Keratinocyte (primary cell): ENCODE measurements around the gene ZNF888. TPM values are rescaled to one million over a fixed set of nuclear protein-coding genes. Genes with fewer than 3 reads are reported as not detected.

Experiments
- DNase-seq: peaks from one replicate; pipeline ENCODE4 v3.0.0-alpha.2; 2011; ENCODE audit warnings: low read depth, missing footprints, low spot score
- FAIRE-seq: peaks from 2 replicates; lab custom pipeline; 2011; peaks lifted over from hg19 to GRCh38; lab: Jason Lieb, UNC
- H2AFZ ChIP-seq: 2 replicates; pipeline ENCODE4 v1.6.0; 2012; ENCODE audit warnings: low read length, control low read depth, inconsistent platforms; ENCODE audit not compliant: control insufficient read depth
- H3K27ac ChIP-seq: 2 replicates; pipeline ENCODE4 v1.5.1; 2011; ENCODE audit warnings: low read length; ENCODE audit not compliant: control insufficient read depth, insufficient read depth
- H3K27me3 ChIP-seq: 3 replicates; pipeline ENCODE4 v1.6.0; 2011; ENCODE audit warnings: low read length; ENCODE audit not compliant: control insufficient read depth, insufficient read depth; ENCODE audit errors: extremely low read depth
- H3K36me3 ChIP-seq, 2 experiments: 2 replicates in 1 of 2; 3 replicates in 1 of 2; pipeline ENCODE4 v1.5.1; 2011; ENCODE audit warnings: low read length in 2 of 2, mild to moderate bottlenecking in 1 of 2; ENCODE audit not compliant: control insufficient read depth in 2 of 2, insufficient read depth in 2 of 2; ENCODE audit errors: extremely low read depth in 1 of 2
- H3K4me1 ChIP-seq: 3 replicates; pipeline ENCODE4 v1.5.1; 2011; ENCODE audit warnings: low read length; ENCODE audit not compliant: control insufficient read depth, insufficient read depth; ENCODE audit errors: extremely low read depth
- H3K4me2 ChIP-seq: 3 replicates; pipeline ENCODE4 v1.6.0; 2011; ENCODE audit warnings: low read depth, low read length; ENCODE audit not compliant: control insufficient read depth, insufficient read depth; ENCODE audit errors: extremely low read depth
- H3K4me3 ChIP-seq, 3 experiments: fragments of 200-600 bp in 1 of 3; sonication (generic) in 1 of 3; 2 replicates in 2 of 3; 3 replicates in 1 of 3; pipeline ENCODE4 v1.5.1; 2011 to 2016; ENCODE audit warnings: low read length in 3 of 3, mild to moderate bottlenecking in 3 of 3, control low read depth in 2 of 3, inconsistent platforms in 1 of 3, low read depth in 1 of 3, mixed read lengths in 1 of 3, mixed run types in 1 of 3, moderate library complexity in 1 of 3; ENCODE audit not compliant: control insufficient read depth in 2 of 3, insufficient read depth in 2 of 3; ENCODE audit errors: extremely low read depth in 1 of 3
- H3K79me2 ChIP-seq: 2 replicates; pipeline ENCODE4 v1.6.0; 2012; ENCODE audit warnings: low read length; ENCODE audit not compliant: control insufficient read depth, insufficient read depth
- H3K9ac ChIP-seq: 3 replicates; pipeline ENCODE4 v1.6.0; 2011; ENCODE audit warnings: low read length; ENCODE audit not compliant: control insufficient read depth, insufficient read depth; ENCODE audit errors: extremely low read depth
- H3K9me1 ChIP-seq: 3 replicates; pipeline ENCODE4 v1.6.0; 2011; ENCODE audit warnings: low read length; ENCODE audit not compliant: control insufficient read depth, insufficient read depth; ENCODE audit errors: extremely low read depth
- H3K9me3 ChIP-seq: 2 replicates; pipeline ENCODE4 v1.5.1; 2012; ENCODE audit warnings: low read depth, low read length; ENCODE audit not compliant: control insufficient read depth
- H4K20me1 ChIP-seq: 3 replicates; pipeline ENCODE4 v1.6.0; 2011; ENCODE audit warnings: low read length; ENCODE audit not compliant: control insufficient read depth, insufficient read depth; ENCODE audit errors: extremely low read depth
- EZH2 ChIP-seq: IDR thresholded peaks from one replicate; pipeline ENCODE4 v1.6.1; 2012; ENCODE audit warnings: inconsistent platforms, mild to moderate bottlenecking, low read length, moderate library complexity
- dilution Hi-C: fragments of 300-500 bp; cut with MboI; formaldehyde crosslinking; loops from one replicate; pipeline ENCODE4 v1.7.0; 2020; ENCODE audit warnings: low sequenced_read_pairs; ENCODE audit not compliant: extremely low pct_ligation_motif_present
- polyA plus RNA-seq, 5 experiments: library from polyadenylated mRNA; depleted of rRNA in 3 of 5; stranded (reverse) in 3 of 5; stranded (forward) in 1 of 5; unstranded in 1 of 5; fragments of >200 nt; gene quantifications; 1 replicate in 1 of 5; 2 replicates in 3 of 5; 3 replicates in 1 of 5; pipeline versions ENCODE4 v1.2.1 to v1.2.3, GENCODE V29; 2011 to 2012; ENCODE audit warnings: missing spikeins in 2 of 5, low read depth in 1 of 5, low replicate concordance in 1 of 5
- TF ChIP-seq, protein P1 (sequence below), 3 experiments: IDR thresholded peaks in 1 of 3; conservative IDR thresholded peaks in 1 of 3; optimal IDR thresholded peaks in 1 of 3; 2 replicates in 2 of 3; 3 replicates in 1 of 3; pipeline versions ENCODE3 to v1.5.1; 2011; ENCODE audit warnings: low read length in 3 of 3, mild to moderate bottlenecking in 3 of 3, moderate library complexity in 2 of 3, control low read depth in 1 of 3, inconsistent platforms in 1 of 3; ENCODE audit not compliant: insufficient read depth in 2 of 3; ENCODE audit errors: extremely low read depth in 1 of 3

ZNF888 gene
- polyA plus RNA-seq, 1 donor (not counting 4 experiments of a cell fraction or from before 2014, with no cell fraction given): 3.1 TPM

DNA sequence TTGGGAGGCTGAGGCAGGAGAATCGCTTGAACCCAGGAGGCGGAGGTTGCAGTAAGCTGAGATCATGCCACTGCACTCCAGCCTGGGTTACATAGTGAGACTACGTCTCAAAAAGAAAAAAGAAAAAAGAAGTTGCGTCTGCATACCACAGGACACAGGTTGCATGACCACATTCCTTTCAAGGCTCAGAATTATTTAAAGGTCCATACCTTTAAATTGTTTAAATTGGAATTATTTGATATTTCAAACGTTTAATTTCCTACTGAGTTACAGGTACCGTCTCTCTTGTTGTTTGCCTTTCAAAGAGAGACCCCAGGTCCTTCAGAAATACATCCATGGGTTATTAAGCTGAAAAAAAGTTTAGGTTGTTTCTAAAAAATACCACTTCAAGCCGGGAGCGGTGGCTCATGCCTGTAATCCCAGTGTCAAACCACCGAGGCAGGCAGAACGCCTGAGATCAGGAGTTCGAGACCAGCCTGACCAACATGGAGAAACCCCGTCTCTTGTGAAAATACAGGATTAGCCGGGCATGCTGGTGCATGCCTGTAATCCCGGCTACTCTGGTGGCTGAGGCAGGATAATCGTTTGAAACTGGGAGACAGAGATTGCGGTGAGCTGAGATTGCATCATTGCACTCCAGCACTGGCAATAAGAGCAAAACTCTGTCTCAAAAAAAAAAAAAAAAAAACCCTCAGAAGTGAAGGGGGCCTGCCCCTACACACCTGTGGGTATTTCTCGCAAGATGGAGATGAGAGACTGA is 20.8 kb upstream of the ZNF888 start:
- Histone ChIP-seq H3K9me1 (no peaks in the 10 kb centered on the region), H3K9ac (no peak overlapping the region), H4K20me1 (no peaks in the 10 kb centered on the region), H3K36me3 (no peaks in the 10 kb centered on the region), H2AFZ (no peak overlapping the region), H3K4me2 (no peak overlapping the region), H3K4me3 (no peak overlapping the region), H3K27me3 (no peaks in the 10 kb centered on the region), H3K79me2 (no peaks in the 10 kb centered on the region), H3K27ac (no peak overlapping the region), H3K9me3 (peaks cover 19% of the 10 kb centered on the region), H3K4me1 (no peaks in the 10 kb centered on the region)
- TF ChIP-seq, protein P1, sequence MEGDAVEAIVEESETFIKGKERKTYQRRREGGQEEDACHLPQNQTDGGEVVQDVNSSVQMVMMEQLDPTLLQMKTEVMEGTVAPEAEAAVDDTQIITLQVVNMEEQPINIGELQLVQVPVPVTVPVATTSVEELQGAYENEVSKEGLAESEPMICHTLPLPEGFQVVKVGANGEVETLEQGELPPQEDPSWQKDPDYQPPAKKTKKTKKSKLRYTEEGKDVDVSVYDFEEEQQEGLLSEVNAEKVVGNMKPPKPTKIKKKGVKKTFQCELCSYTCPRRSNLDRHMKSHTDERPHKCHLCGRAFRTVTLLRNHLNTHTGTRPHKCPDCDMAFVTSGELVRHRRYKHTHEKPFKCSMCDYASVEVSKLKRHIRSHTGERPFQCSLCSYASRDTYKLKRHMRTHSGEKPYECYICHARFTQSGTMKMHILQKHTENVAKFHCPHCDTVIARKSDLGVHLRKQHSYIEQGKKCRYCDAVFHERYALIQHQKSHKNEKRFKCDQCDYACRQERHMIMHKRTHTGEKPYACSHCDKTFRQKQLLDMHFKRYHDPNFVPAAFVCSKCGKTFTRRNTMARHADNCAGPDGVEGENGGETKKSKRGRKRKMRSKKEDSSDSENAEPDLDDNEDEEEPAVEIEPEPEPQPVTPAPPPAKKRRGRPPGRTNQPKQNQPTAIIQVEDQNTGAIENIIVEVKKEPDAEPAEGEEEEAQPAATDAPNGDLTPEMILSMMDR (optimal IDR thresholded peaks at IDR 0.05 in 1 of 3, IDR thresholded peaks at IDR 0.05 in 1 of 3, conservative IDR thresholded peaks at IDR 0.05 in 1 of 3; ENCODE audit: extremely low read depth in 1 of 3, insufficient read depth in 2 of 3, low read length in 3 of 3): no peak
- no peak for TF ChIP-seq EZH2
- dilution Hi-C loops: no loop called here
- DNase-seq (no peak), FAIRE-seq (no peak)

DNA sequence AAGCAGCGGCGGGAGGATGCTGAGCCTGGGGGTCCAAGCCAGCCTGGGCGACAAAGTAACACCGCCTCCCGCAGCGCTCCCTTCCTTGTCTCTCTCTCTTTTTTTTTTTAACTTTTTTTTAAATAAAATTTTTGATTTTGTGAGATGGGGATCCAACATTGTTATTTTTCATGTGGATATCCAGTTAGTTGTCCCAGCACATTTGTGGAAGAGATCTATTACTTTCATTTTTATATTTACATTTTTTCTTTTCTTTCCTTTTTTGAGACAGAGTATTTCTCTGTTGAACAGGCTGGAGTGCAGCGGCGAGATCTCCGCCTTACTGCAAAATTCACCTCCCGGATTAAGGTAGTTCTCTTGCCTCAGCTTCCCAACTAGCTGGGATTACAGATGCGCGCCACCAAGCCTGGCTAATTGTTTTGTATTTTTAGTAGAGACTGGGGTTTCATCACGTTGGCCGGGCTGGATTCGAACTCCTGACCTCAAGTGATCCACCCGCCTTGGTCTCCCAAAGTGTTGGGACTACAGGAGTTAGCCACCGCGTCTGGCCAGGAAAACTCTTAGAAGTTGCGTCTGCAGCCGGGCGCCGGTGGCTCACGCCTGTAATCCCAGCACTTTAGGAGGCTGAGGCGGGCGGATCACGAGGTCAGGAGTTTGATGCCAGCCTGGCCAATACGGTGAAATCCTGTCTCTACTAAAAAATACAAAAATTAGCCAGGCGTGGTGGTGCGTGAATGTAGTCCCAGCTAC is 20.1 kb upstream of the ZNF888 start:
- H2AFZ ChIP-seq: peak overlapping the region; percentile 84
- TF ChIP-seq, protein P1 (optimal IDR thresholded peaks at IDR 0.05 in 1 of 3, IDR thresholded peaks at IDR 0.05 in 1 of 3, conservative IDR thresholded peaks at IDR 0.05 in 1 of 3; ENCODE audit: extremely low read depth in 1 of 3, insufficient read depth in 2 of 3, low read length in 3 of 3): no peak
- no peak for TF ChIP-seq EZH2
- H3K9me1 ChIP-seq: no peaks in the 10 kb centered on the region
- H3K27me3 ChIP-seq: no peaks in the 10 kb centered on the region
- dilution Hi-C loops: no loop called here
- no peak overlapping the region for H3K27ac ChIP-seq
- peaks cover 15% of the 10 kb centered on the region for H3K9me3 ChIP-seq
- no peak overlapping the region for H3K9ac ChIP-seq
- DNase-seq (no peak), FAIRE-seq (no peak)
- no peaks in the 10 kb centered on the region for H3K79me2 ChIP-seq
- H3K36me3 ChIP-seq: no peaks in the 10 kb centered on the region
- H3K4me2 ChIP-seq: peak overlapping the region; percentile 88
- no peaks in the 10 kb centered on the region for H4K20me1 ChIP-seq
- H3K4me3 ChIP-seq: peak overlapping the region; percentile 38 to 70 (median 48)
- H3K4me1 ChIP-seq: no peaks in the 10 kb centered on the region
